GM19328 (cell line): ENCODE results near the gene SART3.
A peak's percentile ranks its signal among the peaks of the same experiment; 100 is the strongest.

Experiments
- ATAC-seq: cut with Tn5 transposase; IDR thresholded peaks from one replicate; pipeline ENCODE4 v1.9.1; 2021; ENCODE audit warnings: mild to moderate bottlenecking, moderate library complexity; ENCODE audit not compliant: unreplicated experiment

Gene SART3, protein sequence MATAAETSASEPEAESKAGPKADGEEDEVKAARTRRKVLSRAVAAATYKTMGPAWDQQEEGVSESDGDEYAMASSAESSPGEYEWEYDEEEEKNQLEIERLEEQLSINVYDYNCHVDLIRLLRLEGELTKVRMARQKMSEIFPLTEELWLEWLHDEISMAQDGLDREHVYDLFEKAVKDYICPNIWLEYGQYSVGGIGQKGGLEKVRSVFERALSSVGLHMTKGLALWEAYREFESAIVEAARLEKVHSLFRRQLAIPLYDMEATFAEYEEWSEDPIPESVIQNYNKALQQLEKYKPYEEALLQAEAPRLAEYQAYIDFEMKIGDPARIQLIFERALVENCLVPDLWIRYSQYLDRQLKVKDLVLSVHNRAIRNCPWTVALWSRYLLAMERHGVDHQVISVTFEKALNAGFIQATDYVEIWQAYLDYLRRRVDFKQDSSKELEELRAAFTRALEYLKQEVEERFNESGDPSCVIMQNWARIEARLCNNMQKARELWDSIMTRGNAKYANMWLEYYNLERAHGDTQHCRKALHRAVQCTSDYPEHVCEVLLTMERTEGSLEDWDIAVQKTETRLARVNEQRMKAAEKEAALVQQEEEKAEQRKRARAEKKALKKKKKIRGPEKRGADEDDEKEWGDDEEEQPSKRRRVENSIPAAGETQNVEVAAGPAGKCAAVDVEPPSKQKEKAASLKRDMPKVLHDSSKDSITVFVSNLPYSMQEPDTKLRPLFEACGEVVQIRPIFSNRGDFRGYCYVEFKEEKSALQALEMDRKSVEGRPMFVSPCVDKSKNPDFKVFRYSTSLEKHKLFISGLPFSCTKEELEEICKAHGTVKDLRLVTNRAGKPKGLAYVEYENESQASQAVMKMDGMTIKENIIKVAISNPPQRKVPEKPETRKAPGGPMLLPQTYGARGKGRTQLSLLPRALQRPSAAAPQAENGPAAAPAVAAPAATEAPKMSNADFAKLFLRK

DNA sequence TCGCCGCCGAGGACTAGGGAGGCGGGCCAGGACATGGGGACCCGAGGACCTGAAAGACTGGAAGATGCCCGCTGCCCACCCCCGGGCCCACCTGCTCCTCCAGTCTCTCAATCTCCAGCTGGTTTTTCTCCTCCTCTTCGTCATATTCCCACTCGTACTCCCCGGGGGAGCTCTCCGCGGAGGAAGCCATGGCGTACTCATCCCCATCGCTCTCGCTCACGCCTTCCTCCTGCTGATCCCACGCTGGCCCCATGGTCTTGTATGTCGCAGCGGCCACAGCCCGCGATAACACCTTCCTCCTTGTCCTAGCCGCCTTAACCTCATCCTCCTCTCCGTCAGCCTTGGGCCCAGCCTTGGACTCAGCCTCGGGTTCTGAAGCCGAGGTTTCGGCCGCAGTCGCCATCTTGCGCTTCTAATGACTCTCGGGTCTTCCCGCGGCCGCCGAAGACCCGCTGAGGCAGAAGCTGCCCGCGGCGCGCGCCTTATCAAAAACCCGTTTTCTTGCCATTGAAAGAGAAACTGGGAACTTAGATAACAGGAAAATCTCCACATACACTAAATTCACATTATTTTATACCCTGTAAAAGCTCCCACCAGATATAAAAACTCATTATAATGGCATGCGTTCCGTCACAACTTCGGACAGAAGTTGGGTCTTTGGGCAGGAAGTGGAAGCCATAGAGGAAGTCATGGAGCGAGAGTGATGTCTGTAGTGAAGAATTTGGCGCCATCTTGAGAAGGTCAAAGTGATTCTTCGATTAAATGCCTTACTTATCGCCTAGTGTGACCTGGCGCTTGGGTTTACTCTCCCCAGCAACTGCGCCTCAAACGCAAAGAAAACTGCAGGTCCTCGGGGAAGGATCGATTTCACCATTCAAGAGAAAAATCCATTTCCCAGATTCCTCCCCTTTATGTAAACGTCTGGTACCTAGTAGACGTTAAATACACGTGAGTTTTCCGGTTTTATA, at the start of gene SART3:
SART3 (minus strand) TSS at position 422 of the 968 bp plus-strand sequence; CDS start at position 403, 19 bp downstream.
- peak; percentile 34 for ATAC-seq

DNA sequence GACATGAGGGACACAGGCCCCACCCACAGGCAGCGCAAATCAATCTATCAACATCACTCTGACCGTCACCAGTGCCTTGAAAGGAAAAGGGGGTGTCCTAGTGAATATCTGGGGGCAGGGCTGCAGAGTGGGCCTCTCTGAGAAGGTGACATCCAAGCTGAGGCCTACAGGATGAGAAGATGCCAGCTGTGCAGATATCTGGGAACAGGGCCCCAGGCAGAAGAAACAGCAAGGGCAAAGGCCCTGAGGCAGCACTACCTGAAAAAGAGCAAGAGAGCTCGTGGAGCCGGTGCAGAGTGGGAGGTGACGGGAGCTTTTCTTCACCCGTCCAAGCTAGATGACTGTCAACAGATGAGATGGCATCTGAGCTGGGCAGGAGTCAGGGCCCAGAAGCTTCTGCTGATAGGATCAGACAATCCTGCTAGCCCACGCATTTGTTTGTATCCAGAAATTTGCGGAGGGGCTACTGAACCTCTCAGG, 49.4 kb upstream of the SART3 start:
- ATAC-seq, result no peak

DNA sequence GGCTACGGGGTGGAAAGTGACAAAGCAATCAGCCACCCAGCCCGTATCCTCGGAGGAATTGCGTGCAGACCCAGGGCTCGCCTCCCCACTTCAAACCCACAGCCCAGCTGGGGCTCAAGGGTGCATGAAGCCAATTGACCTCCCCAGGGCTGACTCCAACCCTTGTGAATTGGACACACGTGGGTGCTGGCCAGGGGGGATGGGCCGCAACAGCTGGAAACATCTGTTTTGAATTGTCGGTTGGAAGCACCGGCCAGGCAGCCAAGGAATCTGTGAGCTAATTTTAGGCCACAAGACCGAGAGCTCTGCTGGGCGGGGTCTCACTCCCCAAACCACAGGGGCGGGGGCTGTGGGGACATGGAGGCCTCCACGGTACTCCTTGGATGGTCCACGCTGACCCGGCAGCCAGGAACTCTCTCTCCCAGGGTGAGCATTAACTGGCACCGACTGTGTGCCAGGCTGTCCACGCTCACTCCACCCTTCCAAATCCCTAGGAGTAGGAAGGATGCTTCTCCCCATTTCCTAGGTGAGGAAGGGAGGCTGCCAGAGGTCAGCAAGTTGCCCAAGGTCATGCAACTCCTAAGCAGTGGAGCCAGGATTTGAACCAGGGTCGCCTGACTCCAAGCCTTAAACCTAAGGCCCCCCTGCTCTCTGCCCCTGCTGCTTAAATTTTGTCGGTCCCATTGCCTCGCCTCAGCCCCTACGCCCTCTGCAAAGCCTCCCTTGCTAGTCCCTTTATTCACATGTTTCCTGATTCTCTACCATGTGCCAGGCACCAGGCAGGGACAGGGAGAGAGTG, 48.8 kb upstream of the SART3 start:
- ATAC-seq, result no peak

DNA sequence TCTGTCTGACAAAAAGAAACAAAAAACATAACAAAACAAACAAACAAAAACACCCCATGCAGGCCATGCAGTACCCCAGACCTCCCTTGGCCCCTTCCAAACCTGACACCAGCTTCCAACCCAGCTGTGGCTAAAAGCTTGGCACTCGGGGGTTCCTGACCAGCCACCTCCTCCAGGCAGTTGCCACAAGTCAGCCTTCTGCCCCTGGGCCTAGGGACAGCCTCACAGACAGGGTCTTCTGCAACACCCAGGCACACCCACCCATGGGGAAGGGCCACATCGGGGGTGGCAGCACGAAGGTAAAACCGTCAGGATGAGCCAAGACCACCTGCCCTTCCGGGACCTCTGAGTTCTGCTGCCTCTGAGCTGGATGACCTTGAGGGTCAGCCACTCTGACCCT, 47.6 kb upstream of the SART3 start:
- no peak for ATAC-seq

DNA sequence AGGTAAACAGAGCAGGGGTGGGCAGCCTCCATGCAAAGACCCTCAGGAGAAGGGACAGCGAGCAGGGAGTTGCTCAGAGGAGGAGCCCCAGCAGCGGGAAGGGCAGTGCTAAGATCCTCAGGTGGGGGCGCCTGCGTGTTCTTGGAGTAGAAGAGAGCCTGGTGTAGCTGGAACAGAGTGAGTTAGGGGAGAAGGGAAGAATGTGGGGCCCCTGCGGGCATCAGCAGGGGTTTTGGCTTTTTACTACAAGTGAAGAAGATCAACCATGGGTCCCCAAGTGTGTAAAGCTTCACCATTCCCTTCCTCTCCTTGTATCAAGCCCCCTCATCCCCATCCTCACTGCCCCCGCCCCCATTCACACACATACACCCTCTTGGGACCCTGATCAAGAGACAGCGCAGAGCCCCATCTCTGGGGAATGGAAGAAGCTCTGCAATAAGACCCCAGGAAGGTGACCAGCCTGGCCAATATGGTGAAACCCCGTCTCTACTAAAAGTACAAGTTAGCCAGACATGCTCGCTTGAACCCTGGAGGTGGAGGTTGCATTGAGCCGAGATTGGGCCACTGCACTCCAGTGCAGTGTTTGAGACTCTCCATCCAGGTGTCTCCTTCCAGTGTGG, 47.1 kb upstream of the SART3 start:
- no peak for ATAC-seq

DNA sequence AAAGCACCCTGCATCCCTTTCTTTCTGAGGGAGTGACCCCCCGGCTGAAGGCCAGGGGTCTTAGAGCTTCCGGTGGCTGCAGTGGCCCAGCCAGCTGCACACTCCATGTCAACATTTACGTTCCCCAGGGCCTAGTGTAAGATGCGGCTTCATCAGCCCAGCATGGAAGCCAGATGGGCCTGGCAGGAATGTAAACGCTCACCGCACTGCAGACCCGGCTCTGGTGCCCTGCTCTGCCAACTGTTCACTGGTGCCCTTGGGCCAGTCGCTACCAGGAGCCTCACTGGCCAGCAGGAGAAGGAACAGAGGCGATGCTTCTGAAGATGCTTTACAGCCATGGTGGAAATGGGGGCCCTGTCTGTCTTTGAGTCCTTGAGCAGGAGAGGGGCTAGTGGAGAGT, 45.5 kb upstream of the SART3 start:
- ATAC-seq, result no peak

DNA sequence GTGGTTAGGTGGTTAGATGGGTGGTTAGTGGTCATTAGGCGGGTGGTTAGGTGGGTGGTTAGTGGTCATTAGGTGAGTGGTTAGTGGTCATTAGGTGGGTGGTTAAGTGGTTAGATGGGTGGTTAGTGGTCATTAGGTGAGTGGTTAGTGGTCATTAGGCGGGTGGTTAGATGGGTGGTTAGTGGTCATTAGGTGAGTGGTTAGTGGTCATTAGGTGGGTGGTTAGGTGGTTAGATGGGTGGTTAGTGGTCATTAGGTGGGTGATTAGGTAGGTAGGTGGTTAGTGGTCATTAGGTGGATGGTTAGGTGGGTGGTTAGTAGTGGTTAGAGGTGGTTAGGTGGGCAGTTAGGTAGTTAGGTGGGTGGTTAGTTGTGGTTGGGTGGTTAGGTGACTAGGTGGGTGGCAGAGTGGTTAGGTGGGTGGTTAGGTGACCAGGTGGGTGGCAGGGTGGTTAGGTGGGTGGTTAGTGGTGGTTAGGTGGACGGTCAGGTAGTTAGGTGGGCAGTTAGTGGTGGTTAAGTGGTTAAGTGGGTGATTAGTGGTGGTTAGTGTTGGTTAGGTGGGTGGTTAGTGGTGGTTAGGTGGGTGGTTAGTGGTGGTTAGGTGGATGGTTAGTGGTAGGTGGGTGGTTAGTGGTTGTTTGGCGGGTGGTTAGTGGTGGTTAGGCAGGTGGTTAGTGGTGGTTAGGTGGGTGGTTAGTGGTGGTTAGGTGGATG, 44.9 kb upstream of the SART3 start:
- no peak for ATAC-seq

DNA sequence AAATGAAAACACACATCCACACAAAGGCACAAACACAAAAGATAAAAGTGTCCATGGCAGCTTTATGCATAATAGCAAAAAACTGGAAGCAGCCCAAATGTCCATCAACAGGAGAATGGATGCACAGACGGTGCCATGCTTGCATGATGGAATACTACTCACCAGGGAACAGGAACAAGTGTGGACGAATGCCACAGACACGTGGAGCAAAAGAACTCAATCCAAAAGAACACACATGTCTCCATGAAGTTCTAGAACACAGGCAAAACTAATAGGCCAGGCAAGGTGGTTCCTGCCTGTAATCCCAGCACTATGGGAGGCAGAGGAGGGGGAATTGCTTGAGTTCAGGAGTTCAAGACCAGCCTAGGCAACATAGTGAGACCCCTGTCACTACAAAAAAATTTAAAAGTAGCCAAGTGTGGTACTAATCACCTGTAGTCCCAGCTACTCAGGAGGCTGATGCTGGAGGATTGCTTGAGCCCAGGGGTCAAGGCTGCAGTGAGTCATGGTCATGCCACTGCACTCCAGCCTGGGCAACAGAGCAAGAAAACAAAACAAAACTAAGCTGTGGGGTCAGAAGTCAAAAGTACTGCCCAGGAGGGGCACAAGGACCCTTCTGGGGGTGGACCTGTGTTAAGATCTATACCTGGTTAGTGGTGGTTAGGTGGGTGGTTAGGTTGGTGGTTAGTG, 44.2 kb upstream of the SART3 start:
- no peak for ATAC-seq

DNA sequence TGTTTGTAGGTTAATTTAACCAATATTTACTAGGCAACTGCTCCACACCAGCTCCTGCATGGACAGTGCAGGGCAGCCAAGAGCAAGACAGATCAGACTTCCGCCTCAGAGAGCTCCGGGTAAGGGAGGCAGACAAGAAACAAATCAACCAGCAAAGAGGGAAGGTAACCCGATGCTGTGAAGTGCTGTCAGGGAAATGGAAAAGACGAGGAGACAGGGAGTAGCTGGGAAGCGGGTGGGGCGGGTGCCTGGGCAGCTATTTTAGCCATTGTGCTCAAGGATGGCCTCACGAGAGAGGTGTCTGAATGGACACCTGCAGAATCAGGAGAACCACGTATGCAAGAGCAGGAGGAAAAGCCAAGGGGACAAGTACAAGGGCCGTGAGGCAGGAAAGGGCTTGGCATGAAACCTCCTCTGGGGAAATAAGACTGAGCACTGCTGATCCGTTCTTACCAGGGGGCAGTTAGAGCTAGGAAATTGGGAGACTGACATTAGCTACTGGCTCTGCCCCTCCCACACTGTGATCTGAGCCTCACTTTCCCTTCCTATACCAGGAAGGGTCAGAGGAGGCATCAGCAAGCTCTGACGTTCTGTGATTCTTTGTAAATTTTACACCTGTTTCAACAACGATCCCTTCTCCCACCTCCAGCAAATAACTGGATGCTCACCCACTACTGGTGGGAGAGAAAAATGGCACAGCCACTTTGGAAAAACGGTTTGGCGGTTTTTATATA, 43.4 kb upstream of the SART3 start:
- no peak for ATAC-seq

DNA sequence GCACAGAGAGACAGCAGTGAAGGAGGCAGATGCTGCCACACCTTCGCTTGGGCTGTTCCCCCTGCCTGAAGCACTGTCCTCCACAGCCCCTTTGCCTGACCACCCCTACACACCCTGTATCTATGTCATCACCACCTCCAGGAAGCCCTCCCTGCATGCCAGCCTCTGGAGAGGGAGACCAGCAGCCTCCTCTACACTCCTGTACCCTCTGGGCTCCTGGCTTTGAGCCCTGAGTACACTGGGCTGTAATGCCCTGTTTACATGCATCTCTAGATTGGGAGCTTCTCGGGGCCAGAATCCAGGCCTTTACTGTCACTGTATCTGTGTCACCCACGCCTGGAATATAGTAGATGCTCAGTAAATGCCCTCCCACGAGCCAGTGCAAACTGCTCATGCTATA, 42.8 kb upstream of the SART3 start:
- ATAC-seq, result no peak

DNA sequence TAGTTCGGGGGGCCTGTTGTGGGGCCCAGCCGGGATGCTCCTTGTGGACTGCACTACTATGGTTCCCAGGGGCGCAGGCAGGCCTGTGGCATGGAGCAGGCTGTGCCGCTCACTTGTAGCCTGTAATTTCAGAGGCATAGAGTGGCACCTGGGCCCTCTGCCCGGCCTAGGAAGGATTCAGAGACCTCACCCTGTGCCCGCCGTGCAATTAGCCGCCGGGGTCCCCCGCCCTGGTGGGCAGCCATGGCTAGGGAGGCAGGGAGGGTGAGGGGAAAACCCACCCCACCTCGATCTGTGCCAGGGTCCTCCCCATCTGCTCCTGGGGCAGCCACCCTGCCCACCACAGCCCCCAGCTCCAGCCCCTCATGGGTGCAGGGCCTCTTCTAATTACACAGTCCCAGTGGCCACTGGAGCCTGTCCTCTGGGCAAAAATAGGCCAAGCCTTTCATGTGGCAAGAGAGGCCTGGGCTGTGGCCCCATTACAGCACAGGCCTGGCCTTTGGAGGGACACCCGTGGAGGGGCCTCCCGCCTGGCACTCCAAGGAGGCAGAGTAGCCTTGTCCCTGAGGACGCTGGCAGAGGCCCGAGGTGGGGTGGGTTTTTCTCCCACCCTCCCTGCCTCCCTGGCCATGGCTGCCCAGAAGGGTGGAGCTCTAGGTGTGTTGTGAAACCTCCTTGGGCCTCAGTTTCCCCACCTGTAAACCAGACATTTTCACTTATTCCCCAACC, 42.2 kb upstream of the SART3 start:
- no peak for ATAC-seq

DNA sequence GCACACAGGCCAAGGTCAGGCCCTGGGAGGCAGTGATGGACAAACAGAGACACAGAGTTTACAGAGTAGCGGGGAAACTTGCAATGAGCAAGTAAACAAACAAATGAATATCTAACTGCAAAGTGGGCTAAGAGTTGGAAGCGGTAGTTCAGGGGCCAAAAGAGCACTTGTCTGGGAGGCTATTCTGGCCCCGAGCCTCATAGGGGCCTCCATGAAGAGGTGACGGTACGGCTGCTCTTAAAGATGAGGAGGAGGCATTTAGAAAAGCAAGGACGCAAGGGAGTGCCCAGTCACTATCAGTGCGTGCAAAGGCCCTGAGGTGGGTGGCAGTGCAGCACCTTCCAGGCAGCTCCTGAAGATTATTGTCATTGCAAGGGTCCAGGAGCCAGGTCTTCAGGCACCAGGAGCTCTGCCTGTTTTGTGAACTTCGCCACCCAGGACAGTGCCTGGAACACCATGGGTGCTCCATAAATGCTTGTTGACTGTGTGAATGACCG, 41.3 kb upstream of the SART3 start:
- no peak for ATAC-seq

DNA sequence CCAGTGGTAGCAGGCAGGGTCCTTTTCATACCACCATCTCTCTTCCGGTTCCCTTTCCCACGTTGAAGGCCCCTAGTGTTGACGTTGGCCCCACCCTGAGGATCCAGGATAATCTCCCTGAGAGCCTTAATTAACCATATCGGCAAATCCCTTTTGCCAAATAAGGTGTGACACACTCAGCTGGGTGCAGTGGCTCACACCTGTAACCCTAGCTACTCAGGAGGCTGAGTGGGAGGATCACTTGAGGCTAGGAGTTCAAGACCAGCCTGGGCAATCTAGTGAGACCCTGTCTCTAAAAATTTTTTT, 39.7 kb upstream of the SART3 start:
- no peak for ATAC-seq

DNA sequence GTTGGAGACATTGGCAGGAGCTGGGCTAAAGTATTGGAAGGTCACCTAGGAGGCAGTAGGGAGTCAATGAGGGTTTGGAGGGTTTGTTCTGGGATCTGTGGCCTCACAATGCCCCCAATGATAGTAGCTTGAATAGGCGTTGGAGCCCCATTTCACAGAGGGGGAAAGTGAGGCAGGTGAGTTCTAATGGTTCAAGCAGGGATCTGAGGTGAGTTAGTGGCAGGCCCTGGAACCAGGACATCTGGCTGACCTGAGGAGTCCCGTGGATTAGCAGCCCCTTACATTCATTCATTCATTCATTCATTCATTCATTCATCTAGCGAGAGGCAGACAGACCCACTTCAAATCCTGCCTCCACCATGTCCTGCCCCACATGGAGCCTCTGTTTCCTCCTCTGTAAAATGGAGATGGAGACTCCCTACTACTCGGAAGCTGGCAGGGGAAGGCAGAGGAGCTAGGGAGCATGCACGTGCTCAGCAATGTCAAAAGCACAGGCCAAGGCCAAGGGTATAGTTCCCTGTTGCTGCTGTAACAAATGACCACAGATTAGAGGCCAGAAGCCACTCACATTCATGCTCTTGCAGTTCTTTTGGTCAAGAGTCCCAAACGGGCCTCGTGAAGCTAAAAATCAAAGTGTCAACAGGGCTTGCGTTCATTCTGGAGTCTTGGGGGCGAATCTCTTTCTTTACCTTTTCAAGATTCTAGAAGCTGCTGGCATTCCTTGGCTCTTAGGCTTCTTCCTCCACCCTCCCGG, 39.2 kb upstream of the SART3 start:
- no peak for ATAC-seq

DNA sequence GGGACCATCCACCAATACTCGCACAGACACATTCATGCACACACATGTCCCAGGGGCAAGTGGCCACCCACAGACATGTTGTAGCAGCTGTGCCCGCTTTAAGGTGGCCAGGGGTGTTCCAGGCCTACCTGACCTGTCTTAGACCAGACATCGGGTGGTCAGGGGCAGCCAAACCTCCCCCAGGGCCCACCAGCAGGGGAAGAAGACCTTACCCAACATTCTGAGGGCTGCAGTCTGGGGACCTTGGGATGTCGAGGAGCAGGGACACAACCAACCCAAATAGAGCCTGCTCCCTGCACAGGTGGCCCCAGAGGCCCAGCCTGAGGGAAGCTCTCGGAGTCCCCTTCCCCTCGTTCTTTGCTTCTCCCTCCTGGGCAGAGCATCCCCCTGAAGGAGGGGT, 38.6 kb upstream of the SART3 start:
- no peak for ATAC-seq
